Stimulated activated CD8-positive, alpha-beta memory T cell treated with anti-CD3 and anti-CD28 coated beads, Interleukin-7, amount 100 ng/mL, for 1 hour (primary cell): Measurements from ENCODE around the gene GLI3.
"Not testable (repeated sequence)": the region's sequence is repeated elsewhere in the genome, so short reads cannot be mapped to it uniquely, and the experiment has no call there.

ENCODE experiments used
- DNase-seq, 2 donors: peaks; one replicate each; pipeline ENCODE4 v3.0.0-alpha.2; 2020; ENCODE audit warnings: low read depth in 2 of 2

Gene GLI3

GRCh38 chr7:42212541-42213090 lies 24.4 kb downstream of the GLI3 start:
- no peak for DNase-seq

DNA sequence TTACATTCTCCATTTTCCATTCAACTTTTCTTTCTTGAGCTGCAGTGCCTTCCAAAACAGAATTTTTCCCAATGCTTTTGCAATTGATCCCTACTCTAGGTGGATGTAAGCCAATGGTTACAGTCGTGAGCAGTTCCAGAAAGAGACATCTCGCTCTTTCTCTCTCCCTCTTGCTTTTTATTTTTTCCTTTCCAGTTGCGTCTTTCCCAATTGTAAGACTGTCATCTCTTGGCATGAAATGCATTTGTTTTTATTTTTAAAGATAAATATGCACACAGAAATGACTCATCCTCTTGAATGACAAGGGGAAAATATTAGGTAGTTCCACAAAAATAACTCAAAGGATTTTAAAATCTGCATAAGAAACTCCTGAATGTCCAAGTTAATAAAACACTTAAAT lies 25.1 kb downstream of the GLI3 start:
- no peak for DNase-seq

- DNase-seq: no peak
Observed at GRCh38 chr7:42210779-42211178, 26.2 kb downstream of the GLI3 start.

GRCh38 chr7:42210333-42210732 lies 26.7 kb downstream of the GLI3 start:
- no peak for DNase-seq

DNA sequence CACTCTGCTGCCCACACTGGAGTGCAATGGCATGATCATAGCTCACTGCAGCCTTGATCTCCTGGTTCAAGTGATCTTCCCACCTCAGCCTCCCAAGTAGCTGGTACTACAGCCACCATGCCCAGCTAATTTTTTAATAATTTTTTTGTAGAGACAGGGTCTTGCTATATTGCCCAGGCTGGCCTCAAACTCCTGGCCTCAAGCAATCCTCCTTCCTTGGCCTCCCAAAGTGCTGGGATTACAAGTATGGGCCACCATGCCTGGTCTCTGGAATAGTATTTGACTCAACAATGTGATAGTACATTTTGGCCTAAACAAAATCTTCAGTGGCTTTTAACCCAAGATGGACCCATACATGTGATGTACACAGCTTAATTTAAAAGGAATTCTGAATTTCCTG lies 27.9 kb downstream of the GLI3 start:
- not testable (repeated sequence) for DNase-seq

- DNase-seq: no peak
Observed at GRCh38 chr7:42208572-42208971, 28.4 kb downstream of the GLI3 start.

GRCh38 chr7:42207420-42207819 lies 29.6 kb downstream of the GLI3 start:
- no peak for DNase-seq

GRCh38 chr7:42203336-42203735 lies 33.7 kb downstream of the GLI3 start:
- no peak for DNase-seq

- DNase-seq: no peak
Observed at GRCh38 chr7:42202601-42203000, 34.4 kb downstream of the GLI3 start.

DNA sequence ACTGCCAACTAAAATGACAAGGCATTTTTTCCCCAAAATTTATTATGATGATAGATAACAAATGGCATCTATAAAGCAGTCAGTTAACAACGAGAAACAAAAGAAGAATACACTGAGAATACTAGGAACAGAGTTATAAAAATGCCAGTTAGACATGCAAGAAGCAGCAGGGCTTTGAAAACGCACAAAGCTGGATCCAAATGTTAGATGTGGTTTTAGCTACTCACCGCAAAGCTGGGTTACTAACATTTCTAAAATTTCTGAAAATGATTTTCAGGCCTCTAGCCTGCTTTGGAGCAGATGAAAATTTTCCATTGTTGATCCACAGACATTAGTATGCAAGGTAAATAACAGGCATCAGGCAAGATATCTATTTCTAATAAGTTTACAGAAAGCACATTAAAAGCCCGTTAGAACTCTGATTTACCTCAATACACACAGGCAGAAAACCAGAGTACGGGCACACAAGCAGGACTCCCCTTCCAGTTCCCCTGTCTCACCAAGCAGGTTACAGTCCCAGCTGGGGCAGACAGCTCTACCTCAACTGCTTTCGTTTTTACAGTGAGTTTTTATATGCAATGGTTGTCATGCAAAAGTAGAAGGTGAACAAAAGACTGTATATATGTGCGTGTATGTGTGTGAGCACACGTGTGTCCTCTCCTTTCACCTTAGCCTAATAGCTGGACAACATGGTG lies 37.9 kb downstream of the GLI3 start:
- no peak for DNase-seq

DNA sequence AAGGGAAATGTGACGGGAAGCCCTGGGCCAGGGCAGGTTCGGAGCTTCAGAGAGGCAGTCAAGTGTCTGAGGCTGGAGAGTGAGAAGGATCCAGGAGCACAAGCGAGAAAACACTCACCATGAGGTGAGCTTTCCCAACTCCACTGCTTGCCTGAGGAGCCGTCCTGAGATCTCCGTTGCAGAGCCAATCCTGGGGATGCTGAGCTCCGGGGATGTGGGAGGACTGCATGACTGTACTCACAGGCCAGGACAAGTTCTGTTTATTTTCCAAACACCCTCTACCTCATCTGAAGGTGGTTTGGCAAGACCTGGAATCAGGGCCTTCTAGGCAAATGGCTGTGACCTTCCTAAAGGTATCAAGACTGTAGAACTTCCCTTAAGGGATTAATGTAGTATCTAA lies 38.7 kb downstream of the GLI3 start:
- no peak for DNase-seq

DNA sequence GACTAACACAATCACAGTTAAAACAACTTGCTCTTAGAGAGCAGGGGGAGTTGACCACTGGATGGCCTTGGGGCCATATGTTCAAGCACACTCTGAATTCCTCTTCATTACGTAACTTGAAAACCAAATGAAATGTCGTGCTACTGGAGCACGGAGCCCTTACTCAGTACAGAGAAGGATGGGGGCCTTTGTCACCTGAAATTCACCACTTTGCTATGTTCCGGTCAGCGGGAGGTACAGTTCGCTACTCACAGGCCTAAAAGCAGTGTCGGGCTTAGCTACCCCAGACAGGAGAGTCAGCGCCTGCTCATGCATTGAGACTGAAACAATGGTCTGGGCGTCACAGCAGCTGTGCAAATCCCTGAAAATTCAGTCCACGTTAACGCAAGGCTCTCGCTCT lies 39.6 kb downstream of the GLI3 start:
- no peak for DNase-seq

DNA sequence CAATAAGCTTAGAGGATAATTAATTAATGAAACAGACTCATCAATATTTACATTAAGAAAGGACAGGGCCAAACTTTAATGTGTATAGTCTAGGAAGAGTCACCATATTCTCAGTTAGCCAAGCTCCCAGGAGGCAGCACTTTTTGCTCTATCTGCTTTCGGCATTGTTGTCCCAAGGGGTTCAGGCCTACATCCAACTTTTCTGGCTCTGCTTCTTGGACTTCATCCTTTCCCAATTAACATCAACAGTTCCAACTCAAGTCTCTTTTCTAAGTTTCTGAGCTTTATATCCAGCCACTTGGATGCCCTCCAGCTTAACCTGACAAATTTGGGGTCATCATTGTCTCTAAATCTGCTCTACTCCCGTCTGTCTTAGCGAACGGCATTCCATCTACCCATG lies 42.8 kb downstream of the GLI3 start:
- DNase-seq: no peak

- no peak for DNase-seq
Observed at GRCh38 chr7:42193471-42194129, 43.4 kb downstream of the GLI3 start.

- no peak for DNase-seq
Observed at GRCh38 chr7:42192851-42193461, 44.1 kb downstream of the GLI3 start.

DNA sequence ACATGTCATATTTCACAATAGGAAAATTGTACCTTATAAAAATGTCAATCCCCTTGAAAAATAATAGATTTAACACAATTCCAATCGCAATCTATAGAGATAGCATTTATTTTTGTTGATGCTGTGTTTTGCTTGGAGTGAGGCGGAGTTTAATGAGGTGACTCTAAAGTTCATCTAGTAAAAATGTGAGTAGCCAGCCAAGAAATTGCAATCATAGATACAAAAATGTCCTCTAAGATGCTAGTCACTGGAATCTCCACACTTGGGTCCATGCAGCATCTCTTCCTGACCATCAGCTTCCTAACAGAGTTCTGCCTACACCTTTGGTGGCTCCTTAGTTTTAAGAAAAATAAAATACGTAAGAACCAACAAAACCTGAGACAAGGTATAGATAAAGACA lies 44.9 kb downstream of the GLI3 start:
- no peak for DNase-seq

DNA sequence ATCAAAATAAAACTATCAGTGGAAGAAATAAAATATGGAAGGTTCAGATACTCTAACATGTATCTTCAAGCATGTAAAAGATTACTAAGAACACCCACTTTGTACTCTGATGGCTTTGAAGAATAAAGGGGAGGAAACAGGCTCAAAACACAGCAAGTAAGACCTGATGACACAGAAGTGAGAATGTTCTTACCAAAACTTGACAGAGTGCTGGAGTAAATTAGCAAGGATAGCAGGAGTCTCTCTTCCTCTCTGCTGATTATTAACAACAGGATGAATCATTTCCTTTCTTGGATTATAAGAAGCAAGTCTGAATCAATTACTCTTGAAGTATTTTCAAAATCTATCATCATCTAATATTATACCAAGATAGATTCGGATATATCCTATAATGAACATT lies 47.5 kb downstream of the GLI3 start:
- DNase-seq: no peak

DNA sequence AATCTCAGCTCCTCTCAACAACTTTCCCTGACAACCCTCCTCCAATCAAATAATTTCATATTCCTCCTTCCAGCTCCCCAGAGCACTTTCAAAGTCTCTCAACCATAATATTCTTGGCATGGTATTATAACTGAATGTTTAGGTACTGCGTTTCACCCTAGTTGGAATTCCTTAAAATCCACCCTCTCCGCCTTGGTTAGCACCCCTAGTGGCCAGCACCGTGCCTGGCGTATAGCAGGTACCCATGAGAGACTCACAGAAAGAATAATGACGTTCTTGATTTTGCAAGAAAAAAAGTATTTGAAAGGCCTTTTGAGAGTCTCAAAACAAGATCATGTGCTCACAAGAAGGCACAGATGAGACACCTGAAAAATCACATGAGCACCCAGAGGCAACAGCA lies 50.9 kb downstream of the GLI3 start:
- no peak for DNase-seq

DNA sequence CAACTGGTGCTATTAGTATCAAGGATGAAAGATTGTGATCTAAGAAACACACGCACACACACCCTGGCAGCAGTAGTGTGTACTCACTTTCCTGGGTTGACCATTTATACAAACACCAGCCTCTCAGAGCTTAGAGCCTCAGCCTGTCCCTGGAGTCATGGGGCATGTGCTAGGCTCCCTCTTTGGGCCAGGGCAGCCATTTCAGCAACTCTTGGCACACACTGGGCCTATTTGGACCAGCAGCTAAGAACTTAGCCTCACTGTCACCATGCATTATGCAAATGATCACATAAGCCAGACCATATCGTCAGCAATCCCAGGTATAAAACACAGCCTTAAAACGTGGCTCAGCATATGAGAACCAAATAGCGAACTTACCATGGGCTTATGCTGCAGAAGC lies 51.3 kb downstream of the GLI3 start:
- no peak for DNase-seq

DNA sequence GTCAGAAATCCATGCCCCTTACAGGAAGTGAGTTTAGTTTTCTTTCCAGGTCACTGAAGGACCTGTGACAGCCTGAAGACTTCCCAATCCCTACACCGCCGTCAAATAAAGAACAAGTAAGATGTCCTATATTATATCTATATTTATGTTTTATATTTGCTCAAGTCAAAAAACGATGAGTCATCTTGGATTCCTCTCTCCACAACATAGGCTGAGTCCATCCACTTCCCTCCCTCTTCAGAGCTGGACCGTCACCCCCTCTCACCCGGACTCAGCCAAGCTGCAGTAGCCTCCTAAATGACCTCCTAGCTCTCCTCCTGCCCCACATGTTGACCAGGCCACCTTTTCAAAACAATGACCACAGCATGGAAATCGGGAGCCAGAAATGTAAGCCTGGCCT lies 53.5 kb downstream of the GLI3 start:
- no peak for DNase-seq

DNA sequence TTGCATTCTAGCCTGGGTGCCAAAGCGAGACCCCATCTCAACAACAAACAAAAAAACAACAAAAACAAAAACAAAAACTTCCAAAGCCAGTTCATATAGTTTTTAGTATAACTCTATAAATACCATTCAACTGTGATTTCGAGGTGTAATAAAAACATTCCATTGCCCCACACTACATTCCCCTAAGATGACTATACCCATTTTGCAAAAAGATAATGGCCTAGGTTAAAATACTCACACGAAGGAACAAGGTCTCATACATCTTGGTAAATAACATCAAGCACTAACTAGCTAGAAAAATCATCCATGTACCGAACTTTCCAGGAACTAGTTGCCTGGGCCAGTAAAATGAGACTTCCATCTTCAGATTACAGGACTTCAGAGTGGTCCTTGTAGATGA lies 55.4 kb downstream of the GLI3 start:
- no peak for DNase-seq

DNA sequence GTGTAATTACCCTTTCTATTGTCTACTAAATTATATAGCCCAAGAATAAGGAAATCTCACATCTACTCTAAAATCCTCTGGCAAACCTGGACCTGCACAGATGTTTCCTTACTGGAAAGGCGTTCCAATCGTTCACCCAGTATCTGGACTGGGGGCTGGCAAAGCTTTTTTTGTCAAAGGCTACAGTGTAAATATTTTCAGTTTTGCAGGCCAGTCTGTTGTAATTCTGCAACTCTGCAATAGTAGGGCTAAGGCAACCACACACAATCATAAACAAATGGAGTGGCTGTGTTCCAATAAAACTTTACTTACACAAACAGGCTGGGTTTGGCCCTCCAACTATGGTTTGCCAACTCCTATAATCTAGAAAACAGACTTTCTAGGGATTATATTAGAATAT lies 56.2 kb downstream of the GLI3 start:
- DNase-seq: no peak

- no peak for DNase-seq
Observed at GRCh38 chr7:42176724-42177101, 60.3 kb downstream of the GLI3 start.
